Fibroblast of mammary gland (primary cell): ENCODE data around the gene MAST2.
"Not testable (repeated sequence)": the region's sequence is repeated elsewhere in the genome, so short reads cannot be mapped to it uniquely, and the experiment has no call there.

Source experiments
- DNase-seq: peaks from one replicate; pipeline ENCODE4 v3.0.0-alpha.2; 2010; ENCODE audit warnings: low read depth
- H3K4me3 ChIP-seq: 2 replicates; pipeline ENCODE4 v1.5.1; 2011; ENCODE audit warnings: low read depth, mild to moderate bottlenecking, low read length, moderate library complexity; ENCODE audit not compliant: control insufficient read depth
- CTCF ChIP-seq: conservative IDR thresholded peaks from 2 replicates; pipeline ENCODE4 v1.5.1; 2011; ENCODE audit warnings: low read depth, low read length, inconsistent platforms; ENCODE audit not compliant: control insufficient read depth, insufficient read depth

MAST2 gene

GRCh38 chr1:45930258-45931150, 127.1 kb downstream of the MAST2 start:
- H3K4me3 ChIP-seq: no peak overlapping the region
- no peak for TF ChIP-seq CTCF
- no peak for DNase-seq

GRCh38 chr1:45932205-45932604, 128.8 kb downstream of the MAST2 start:
- H3K4me3 ChIP-seq, DNase-seq: not testable (repeated sequence)

GRCh38 chr1:45934947-45935346, 131.5 kb downstream of the MAST2 start:
- TF ChIP-seq CTCF: no peak

GRCh38 chr1:45938029-45938428, 134.6 kb downstream of the MAST2 start:
- no peak overlapping the region for H3K4me3 ChIP-seq
- DNase-seq: no peak
- TF ChIP-seq CTCF: no peak

More at GRCh38 chr1:45934947-45935346, 131.5 kb downstream of the MAST2 start:
- H3K4me3 ChIP-seq: no peak overlapping the region
- DNase-seq: no peak

GRCh38 chr1:45942411-45942810, 139.0 kb downstream of the MAST2 start:
- H3K4me3 ChIP-seq: no peak overlapping the region
- DNase-seq: no peak
- TF ChIP-seq CTCF: no peak

GRCh38 chr1:45943185-45943584, 139.8 kb downstream of the MAST2 start:
- no peak overlapping the region for H3K4me3 ChIP-seq
- no peak for DNase-seq
- no peak for TF ChIP-seq CTCF

- DNase-seq: peak; percentile 55
- H3K4me3 ChIP-seq: no peak overlapping the region
- no peak for TF ChIP-seq CTCF
These were observed 142.0 kb downstream of the MAST2 start for GRCh38 chr1:45945426-45945825.

- not testable (repeated sequence) for DNase-seq, H3K4me3 ChIP-seq
These were observed 146.1 kb downstream of the MAST2 start for GRCh38 chr1:45949462-45949861.
